NK-92 (cell line): ENCODE data around the gene TLCD1.
"Not testable (repeated sequence)": the region's sequence is repeated elsewhere in the genome, so short reads cannot be mapped to it uniquely, and the experiment has no call there.

Experiments used
- DNase-seq: peaks from one replicate; lab custom pipeline; 2025; ENCODE audit not compliant: unreplicated experiment; lab: John Stamatoyannopoulos, UW

Gene TLCD1

DNA sequence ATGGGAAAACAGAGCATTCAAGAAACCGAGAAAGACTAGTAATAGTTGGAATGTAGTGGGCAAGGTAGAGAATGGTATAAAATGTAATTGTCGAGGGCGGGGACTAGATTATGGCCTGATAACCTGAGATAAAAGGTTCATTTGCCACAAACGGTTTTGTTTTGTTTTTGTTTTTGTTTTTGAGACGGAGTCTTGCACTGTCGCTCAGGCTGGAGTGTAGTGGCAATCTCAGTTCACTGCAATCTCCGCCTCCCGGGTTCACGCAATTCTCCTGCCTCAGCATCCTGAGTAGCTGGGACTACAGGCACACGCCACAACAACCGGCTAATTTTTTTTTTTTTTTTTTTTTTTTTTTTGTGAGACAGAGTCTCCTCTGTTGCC lies 3.9 kb upstream of the TLCD1 start:
- DNase-seq: no peak

GRCh38 chr17:28728364-28729200 lies 2.5 kb upstream of the TLCD1 start, which contains the start of gene NEK8:
TSS of gene NEK8 (plus strand) at chr17:28728788. CDS start at chr17:28728814, 26 bp downstream.
- DNase-seq: peak; percentile 77

GRCh38 chr17:28726627-28727491 lies 826 bp upstream of the TLCD1 start:
- peak; percentile 41 for DNase-seq

DNA sequence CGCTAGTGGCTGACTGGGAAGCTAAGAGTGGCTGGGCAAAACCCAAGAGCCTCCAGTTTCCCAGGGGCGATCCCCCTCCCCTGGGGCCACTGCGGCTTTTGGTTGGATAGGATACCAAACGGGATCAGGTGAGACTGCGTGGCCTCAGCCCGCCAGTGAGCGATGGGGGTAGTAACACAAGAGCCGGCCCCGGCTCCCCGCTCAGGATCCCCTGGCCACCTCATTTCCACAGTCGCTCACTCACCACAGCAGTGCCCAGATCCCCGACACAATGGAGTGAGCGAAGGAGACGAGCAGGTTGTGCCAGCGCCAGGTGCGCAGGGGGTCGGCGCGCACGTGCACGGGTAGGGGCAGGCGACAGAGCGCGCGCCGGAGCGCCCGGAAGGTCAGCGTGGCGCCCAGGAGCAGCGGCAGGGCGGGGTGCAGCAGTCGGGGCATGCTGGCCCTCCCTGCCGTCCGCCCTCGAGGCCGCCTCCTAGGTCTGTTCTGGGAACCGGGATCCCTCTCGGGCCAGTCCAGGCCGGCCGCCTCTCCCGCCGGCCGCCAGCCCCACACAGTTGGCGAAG lies 290 bp downstream of the TLCD1 start:
- DNase-seq: no peak

DNA sequence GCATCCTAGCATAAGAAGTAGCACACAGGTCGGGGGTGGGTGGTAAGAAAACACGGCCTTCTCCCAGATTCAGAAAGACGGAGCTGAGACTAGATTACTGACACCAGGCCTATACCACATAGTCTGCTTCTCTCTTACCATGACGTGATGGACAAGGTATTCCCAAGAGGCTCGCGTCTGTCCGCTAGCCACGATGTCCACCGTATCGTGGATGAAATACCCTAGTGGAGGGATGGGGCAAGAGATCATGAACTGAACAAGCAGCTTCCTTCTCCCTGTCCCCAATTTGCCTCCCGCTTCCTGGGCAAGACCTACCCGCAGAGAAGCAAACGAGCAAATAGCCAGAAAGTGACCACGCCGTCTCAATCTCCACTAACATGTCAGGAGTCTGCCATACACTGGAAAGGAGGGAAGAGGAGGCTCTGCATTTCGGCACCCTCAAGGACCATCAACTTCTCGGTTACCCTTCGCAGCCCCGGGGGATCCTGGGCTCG lies 820 bp downstream of the TLCD1 start:
- no peak for DNase-seq

DNA sequence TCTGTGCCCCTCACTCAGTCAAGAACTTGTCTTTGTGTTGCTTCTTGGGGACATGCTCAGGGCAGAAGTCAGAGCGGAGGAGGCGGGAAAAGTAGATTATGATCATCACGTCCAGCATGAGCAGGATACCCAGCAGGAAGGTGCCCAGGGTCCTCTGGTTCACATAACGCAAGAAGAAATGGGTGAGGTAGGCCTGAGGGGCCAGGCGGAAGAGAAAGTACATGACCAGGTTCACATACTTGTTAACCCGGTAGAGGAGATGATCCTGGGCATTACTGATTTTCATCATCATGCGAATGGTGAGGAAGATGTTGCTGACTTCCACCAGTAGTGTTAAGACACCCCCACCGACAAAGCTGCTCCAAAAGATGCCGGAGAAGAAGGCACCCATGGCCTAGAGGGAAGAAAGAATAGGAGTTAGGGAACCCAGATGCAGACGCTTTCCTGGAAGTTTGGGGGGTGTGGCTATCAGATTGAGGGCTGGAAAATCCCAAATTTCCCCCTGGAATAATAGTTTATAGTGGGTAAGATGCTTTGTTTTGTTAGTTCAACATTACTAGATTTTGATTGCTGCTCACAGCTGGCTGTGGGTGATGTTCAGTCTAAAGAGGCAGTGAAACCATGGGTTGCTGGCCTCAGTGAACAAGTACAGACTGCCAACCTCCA lies 1.4 kb downstream of the TLCD1 start:
- DNase-seq: no peak

- DNase-seq: not testable (repeated sequence)
Measured at GRCh38 chr17:28723836-28724499, 2.1 kb downstream of the TLCD1 start.

- no peak for DNase-seq
Measured at GRCh38 chr17:28723159-28723835, 2.7 kb downstream of the TLCD1 start.

DNA sequence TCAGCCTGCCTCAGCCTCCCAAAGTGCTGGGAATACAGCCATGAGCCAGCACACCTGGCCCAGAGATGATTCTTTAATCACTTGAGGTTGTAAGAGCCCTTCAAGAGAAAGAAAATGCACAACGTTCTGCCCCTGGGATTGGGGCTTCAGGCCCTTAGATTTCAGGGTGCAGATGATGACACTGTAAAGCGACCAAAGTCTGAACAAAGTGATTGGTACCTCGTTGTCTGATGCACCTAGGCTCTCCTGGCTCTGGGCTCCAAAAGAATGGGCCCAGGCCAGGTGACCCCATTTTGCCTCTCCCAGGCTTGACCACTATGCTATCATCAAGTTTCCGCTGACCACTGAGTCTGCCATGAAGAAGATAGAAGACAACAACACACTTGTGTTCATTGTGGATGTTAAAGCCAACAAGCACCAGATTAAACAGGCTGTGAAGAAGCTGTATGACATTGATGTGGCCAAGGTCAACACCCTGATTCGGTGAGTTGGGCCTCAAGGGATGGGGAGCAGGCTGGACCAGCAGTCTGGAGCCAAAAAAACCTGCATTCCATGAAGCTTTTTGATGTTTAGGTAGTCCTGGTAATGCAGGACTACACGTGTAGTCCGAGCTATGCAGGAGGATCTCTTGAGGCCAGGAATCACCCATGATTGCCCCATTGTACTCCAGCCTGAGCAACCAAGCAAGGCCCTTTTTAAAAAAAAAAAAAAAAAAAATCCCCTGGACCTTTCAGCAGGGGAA lies 3.4 kb downstream of the TLCD1 start:
- DNase-seq: no peak

DNA sequence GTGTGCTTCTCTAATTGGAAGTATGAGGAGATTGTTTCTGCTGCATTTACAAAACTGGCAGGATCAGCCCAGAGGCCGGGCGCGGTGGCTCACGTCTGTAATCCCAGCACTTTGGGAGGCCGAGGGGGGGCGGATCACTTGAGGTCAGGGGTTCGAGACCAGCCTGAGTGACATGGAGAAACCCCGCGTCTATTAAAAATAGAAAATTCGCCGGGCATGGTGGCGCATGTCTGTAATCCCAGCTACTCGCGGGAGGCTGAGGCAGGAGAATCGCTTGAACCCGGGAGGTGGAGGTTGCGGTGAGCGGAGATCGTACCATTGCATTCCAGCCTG lies 5.1 kb downstream of the TLCD1 start:
- not testable (repeated sequence) for DNase-seq

- DNase-seq: no peak
Measured at GRCh38 chr17:28720247-28720996, 5.6 kb downstream of the TLCD1 start.

GRCh38 chr17:28719021-28719433 lies 7.0 kb downstream of the TLCD1 start:
- no peak for DNase-seq

GRCh38 chr17:28718333-28719020 lies 7.6 kb downstream of the TLCD1 start:
- DNase-seq: no peak

GRCh38 chr17:28717578-28718332 lies 8.3 kb downstream of the TLCD1 start, which contains the start of gene RAB34:
TSS of gene RAB34 (minus strand) at chr17:28717868. CDS start at chr17:28717266, 602 bp downstream.
- DNase-seq: no peak

- DNase-seq: no peak
Measured at GRCh38 chr17:28716740-28717577, 9.1 kb downstream of the TLCD1 start.

DNA sequence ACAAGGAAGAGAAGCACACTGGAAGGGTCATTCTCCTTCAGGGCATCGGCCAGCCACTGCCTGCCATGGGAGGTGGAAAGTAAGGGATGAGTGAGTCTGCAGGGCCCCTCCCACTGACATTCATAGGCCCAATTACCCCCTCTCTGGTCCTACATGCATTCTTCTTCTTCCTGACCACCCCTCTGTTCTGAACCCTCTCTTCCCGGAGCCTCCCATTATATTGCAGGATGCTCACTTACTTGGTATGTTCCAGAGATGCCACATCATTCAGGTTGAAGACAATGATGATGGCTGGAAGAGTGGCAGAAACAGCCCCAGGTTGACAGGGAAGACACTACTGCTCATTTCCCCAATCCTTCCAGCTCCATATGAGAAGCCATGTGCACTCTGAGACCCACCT lies 10.8 kb downstream of the TLCD1 start:
- DNase-seq: no peak
